Measurements from ENCODE around the gene F5.

DNA sequence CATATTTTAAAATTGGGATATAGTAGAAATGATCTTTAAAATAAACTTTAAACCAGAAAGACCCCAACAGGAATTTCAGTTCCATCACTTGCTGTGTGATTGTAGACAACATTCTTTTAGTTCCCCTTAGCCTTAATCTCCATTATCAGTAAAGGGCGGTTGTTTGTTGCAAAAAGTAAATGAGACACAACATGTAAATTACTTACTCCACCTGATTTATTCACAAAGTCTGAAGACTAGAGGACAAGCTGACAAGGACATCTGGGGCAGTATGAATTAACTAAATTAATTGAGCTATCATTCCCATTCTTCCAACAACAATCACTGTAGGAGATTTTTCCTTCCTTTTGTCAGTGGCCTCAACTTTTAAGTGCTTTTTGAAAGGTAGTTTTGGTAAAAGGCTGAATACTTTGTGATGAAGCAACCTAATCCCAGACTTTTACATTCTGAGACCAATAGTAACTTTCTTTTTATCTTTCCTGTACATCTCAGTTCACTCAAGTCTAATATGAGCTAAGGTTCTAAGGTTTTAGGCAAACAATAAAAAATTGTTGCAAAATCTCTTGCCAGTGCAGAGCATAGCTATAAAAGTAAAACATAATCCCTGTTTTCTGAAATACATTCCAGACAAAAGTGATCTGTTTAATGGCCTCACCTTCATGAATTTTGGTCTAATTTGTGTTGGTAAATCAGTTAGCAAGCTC lies 106.8 kb downstream of the F5 start:
- TF ChIP-seq POLR2AphosphoS5 (IDR thresholded peaks at IDR 0.05; ENCODE audit: borderline replicate concordance, low read depth, low read length) (no peak), EZH2 (IDR thresholded peaks at IDR 0.05) (no peak)
